HepG2 (cell line): Measurements from ENCODE around the gene CHFR. TPM values are rescaled to one million over a fixed set of nuclear protein-coding genes. Genes with fewer than 3 reads are reported as not detected.

Experiments
- ATAC-seq: fragments of 200-7000 bp; cut with Tn5 transposase; 3 replicates; pipeline ENCODE4 v1.9.1; 2020; ENCODE audit warnings: mild to moderate bottlenecking, moderate library complexity
- BruUV-seq: library from RNA; stranded (reverse); fragments of 400-500 nt; replicated peaks from 2 replicates; lab custom pipeline; 2021; lab: Mats Ljungman, UMichigan
- CTCF ChIA-PET: fragments of 300-600 bp; formaldehyde crosslinking; extraction: SDS; loops from one replicate; lab custom pipeline; 2021; ENCODE audit warnings: low total read pairs, inconsistent platforms, low intra/inter-chr PET ratio; lab: Yijun Ruan, JAX
- POLR2A ChIA-PET: fragments of 350-600 bp; sonication (Branson Sonifier 250); formaldehyde crosslinking; loops from one replicate; lab custom pipeline; 2020; ENCODE audit warnings: antibody characterized with exemption, inconsistent platforms; lab: Yijun Ruan, JAX
- DNase-seq: peaks from one replicate; pipeline ENCODE4 v3.0.0-alpha.2; 2015; ENCODE audit warnings: low spot score
- FAIRE-seq: peaks from 3 replicates; lab custom pipeline; 2011; peaks lifted over from hg19 to GRCh38; lab: Jason Lieb, UNC
- H2AFZ ChIP-seq: one replicate; pipeline ENCODE4 v1.6.1; 2011; ENCODE audit warnings: low read length, inconsistent platforms
- H3K27ac ChIP-seq: fragments of 300-600 bp; 3 replicates; pipeline ENCODE4 v1.8.0; 2011; ENCODE audit warnings: mixed run types, mild to moderate bottlenecking, mixed read lengths, low read length, inconsistent platforms; ENCODE audit not compliant: insufficient read depth; ENCODE audit errors: extremely low read length
- H3K27me3 ChIP-seq, 2 experiments: fragments of 200-600 bp in 1 of 2; 2 replicates in 1 of 2; 3 replicates in 1 of 2; pipeline versions ENCODE4 v1.6.0 to v1.8.0; 2011; ENCODE audit warnings: low read length in 2 of 2, mild to moderate bottlenecking in 2 of 2, moderate library complexity in 2 of 2, inconsistent platforms in 1 of 2; ENCODE audit not compliant: insufficient read depth in 2 of 2, control insufficient read depth in 1 of 2
- H3K36me3 ChIP-seq, 2 experiments: fragments of 200-600 bp in 1 of 2; replicated peaks in 1 of 2; 2 replicates in 1 of 2; 3 replicates in 1 of 2; pipeline versions ENCODE4 v1.5.1 to v1.8.0; 2011; ENCODE audit warnings: low read length in 2 of 2, inconsistent platforms in 1 of 2; ENCODE audit not compliant: insufficient read depth in 2 of 2, control insufficient read depth in 1 of 2
- H3K4me1 ChIP-seq: 2 replicates; pipeline ENCODE4 v1.5.1; 2012; ENCODE audit warnings: low read length, inconsistent platforms; ENCODE audit not compliant: insufficient read depth
- H3K4me2 ChIP-seq: 2 replicates; pipeline ENCODE4 v1.6.0; 2011; ENCODE audit warnings: low read depth, low read length, inconsistent platforms
- H3K4me3 ChIP-seq, 3 experiments: fragments of 200-600 bp in 1 of 3; sonication (generic), shearing (Covaris generic) in 1 of 3; replicated peaks in 1 of 3; 2 replicates each; pipeline ENCODE4 v1.5.1; 2011 to 2016; ENCODE audit warnings: low read length in 3 of 3, inconsistent platforms in 2 of 3, low read depth in 2 of 3, mild to moderate bottlenecking in 2 of 3, control low read depth in 1 of 3, mixed read lengths in 1 of 3; ENCODE audit not compliant: insufficient read depth in 1 of 3
- H3K79me2 ChIP-seq: one replicate; pipeline ENCODE4 v1.6.1; 2011; ENCODE audit warnings: low read length, inconsistent platforms; ENCODE audit not compliant: insufficient read depth
- H3K9ac ChIP-seq: 2 replicates; pipeline ENCODE4 v1.6.0; 2011; ENCODE audit warnings: mild to moderate bottlenecking, low read depth, low read length, inconsistent platforms; ENCODE audit not compliant: insufficient read depth
- H3K9me3 ChIP-seq: 2 replicates; pipeline ENCODE4 v1.5.1; 2012; ENCODE audit warnings: mild to moderate bottlenecking, low read length
- H4K20me1 ChIP-seq: 2 replicates; pipeline ENCODE4 v1.6.0; 2011; ENCODE audit warnings: inconsistent platforms, mild to moderate bottlenecking, low read length, moderate library complexity; ENCODE audit not compliant: insufficient read depth
- CREB3 ChIP-seq: sonication (generic); formaldehyde crosslinking; IDR thresholded peaks from 2 replicates; pipeline ENCODE4 v1.5.0; 2020; ENCODE audit warnings: missing genetic modification reagents
- ERF ChIP-seq: IDR thresholded peaks from 2 replicates; pipeline ENCODE4 v1.6.1; 2018; ENCODE audit warnings: missing biosample characterization, missing genetic modification reagents
- GTF3A ChIP-seq: sonication (generic); formaldehyde crosslinking; conservative IDR thresholded peaks from 2 replicates; pipeline ENCODE4 v1.4.0; 2020; ENCODE audit warnings: mild to moderate bottlenecking, missing genetic modification reagents
- KDM3A ChIP-seq: IDR thresholded peaks from 2 replicates; pipeline ENCODE4 v1.6.1; 2018; ENCODE audit warnings: low read depth, missing compliant biosample characterization
- KLF13 ChIP-seq: sonication (generic); formaldehyde crosslinking; IDR thresholded peaks from 2 replicates; pipeline ENCODE4 v1.4.0; 2020; ENCODE audit warnings: mild to moderate bottlenecking, missing genetic modification reagents
- RBAK ChIP-seq: sonication (generic); formaldehyde crosslinking; IDR thresholded peaks from 2 replicates; pipeline ENCODE4 v1.5.1; 2020; ENCODE audit warnings: mild to moderate bottlenecking, missing genetic modification reagents
- RELA ChIP-seq: sonication (generic); formaldehyde crosslinking; IDR thresholded peaks from 2 replicates; pipeline ENCODE4 v1.4.0; 2020; ENCODE audit warnings: missing genetic modification reagents
- ZNF337 ChIP-seq: sonication (generic); formaldehyde crosslinking; IDR thresholded peaks from 2 replicates; pipeline ENCODE4 v1.5.1; 2020; ENCODE audit warnings: missing genetic modification reagents, low read depth, mild to moderate bottlenecking, borderline replicate concordance
- ZNF646 ChIP-seq: sonication (generic); formaldehyde crosslinking; IDR thresholded peaks from 2 replicates; pipeline ENCODE4 v1.9.0; 2021; ENCODE audit warnings: mild to moderate bottlenecking, missing genetic modification reagents
- ZNF720 ChIP-seq: sonication (generic); formaldehyde crosslinking; IDR thresholded peaks from 2 replicates; pipeline ENCODE4 v1.4.0; 2020; ENCODE audit warnings: missing genetic modification reagents
- ZUFSP ChIP-seq: sonication (generic); formaldehyde crosslinking; IDR thresholded peaks from 2 replicates; pipeline ENCODE4 v1.9.0; 2021; ENCODE audit warnings: missing genetic modification reagents, mild to moderate bottlenecking, borderline replicate concordance
- WGBS: methylation state at CpG from one replicate; pipeline ENCODE4 v1.1.6; 2017; ENCODE audit warnings: low lambda C conversion rate; 5-methylcytosine and 5-hydroxymethylcytosine counted together
- in situ Hi-C: cut with HindIII; loops from 2 replicates; pipeline ENCODE4 v1.10.0; 2017; ENCODE audit warnings: low pct_unique_long_range_greater_than_20kb; ENCODE audit not compliant: extremely low pct_ligation_motif_present
- intact Hi-C: fragments of 100-400 bp; cut with micrococcal nuclease; formaldehyde crosslinking; loops from one replicate; pipeline ENCODE4 v1.10.0; 2022; ENCODE audit not compliant: unreplicated experiment
- polyA plus RNA-seq, 8 experiments: library from polyadenylated mRNA; depleted of rRNA in 3 of 8; stranded (reverse) in 7 of 8; unstranded in 1 of 8; fragments of >200 nt; fragmentation: Illumina TruSeq in 4 of 8; extraction: Trizol in 4 of 8; gene quantifications; 2 replicates each; pipeline versions ENCODE4 v1.2.1 to v1.2.3, GENCODE V29; 2011 to 2016; ENCODE audit warnings: low read depth in 4 of 8, missing spikeins in 1 of 8, mixed read lengths in 1 of 8; ENCODE audit not compliant: insufficient read depth in 1 of 8
- total RNA-seq, 5 experiments: library from RNA; depleted of rRNA; stranded (reverse); fragments of >200 nt; fragmentation: Illumina TruSeq; extraction: Trizol; gene quantifications; 2 replicates each; pipeline ENCODE4 v1.2.3, GENCODE V29; 2016; ENCODE audit warnings: low read depth in 1 of 5
- TF ChIP-seq, protein P1 (sequence below): sonication (generic); formaldehyde crosslinking; IDR thresholded peaks from 2 replicates; pipeline ENCODE4 v1.4.0; 2020; ENCODE audit warnings: missing genetic modification reagents

CHFR gene
- total and polyA plus RNA-seq, 2 of the 13 experiments (the other 11 are each of a cell fraction or from before 2014, with no cell fraction given) = 21.4 to 21.5 TPM

GRCh38 chr12:132813443-132813842, 74.0 kb downstream of the CHFR start (continued):
- TF ChIP-seq ZNF646 (CRISPR knock-in tag) (no peak), RBAK (CRISPR knock-in tag) (no peak)
- TF ChIP-seq, all 625 proteins: peak for 0

DNA sequence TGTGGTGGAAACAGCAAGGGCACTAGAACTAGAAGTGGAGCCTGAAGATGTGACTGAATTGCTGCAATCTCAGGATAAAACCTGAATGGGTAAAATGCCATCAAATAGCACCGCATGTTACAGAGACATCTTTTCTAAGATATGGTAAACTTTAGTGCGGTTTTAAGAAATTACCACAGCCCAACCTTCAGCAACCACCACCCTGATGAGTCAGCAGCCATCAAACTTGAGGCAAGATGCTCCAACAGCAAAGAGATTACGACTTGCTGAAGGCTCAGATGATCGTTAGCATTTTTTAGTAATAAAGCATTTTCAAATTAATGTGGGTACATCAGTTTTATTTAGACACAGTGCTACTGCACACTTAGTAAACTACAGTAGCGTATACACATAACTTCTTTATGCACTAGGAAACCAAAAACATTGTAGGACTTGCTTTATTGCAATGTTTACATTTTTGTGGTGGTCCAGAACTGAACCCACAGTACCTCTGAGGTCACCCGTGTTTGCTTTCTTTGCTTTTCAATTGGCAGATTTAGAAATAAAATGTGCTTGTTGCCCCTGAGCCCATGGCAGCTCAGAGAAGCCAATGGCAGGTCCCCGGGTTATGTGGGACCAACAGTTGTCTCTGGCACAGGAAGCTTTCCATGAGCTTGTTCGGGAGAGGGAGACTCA, 74.6 kb downstream of the CHFR start:
- no peak overlapping the region for H3K27ac ChIP-seq
- TF ChIP-seq KLF13 (no peak), ZNF720 (no peak), RELA (CRISPR knock-in tag) (no peak), CREB3 (no peak), KDM3A (CRISPR knock-in tag) (no peak), ZNF337 (CRISPR knock-in tag) (no peak), ZUFSP (no peak), ERF (CRISPR knock-in tag) (no peak), GTF3A (CRISPR knock-in tag) (no peak)
- TF ChIP-seq, protein P1, sequence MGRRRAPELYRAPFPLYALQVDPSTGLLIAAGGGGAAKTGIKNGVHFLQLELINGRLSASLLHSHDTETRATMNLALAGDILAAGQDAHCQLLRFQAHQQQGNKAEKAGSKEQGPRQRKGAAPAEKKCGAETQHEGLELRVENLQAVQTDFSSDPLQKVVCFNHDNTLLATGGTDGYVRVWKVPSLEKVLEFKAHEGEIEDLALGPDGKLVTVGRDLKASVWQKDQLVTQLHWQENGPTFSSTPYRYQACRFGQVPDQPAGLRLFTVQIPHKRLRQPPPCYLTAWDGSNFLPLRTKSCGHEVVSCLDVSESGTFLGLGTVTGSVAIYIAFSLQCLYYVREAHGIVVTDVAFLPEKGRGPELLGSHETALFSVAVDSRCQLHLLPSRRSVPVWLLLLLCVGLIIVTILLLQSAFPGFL (CRISPR knock-in tag) = no peak
- TF ChIP-seq, all 625 proteins: peak for 0
- FAIRE-seq (no peak), DNase-seq (no peak), ATAC-seq (no peak)
- 96% methylated on average over 8 of the region's 8 CpGs for WGBS
- no peaks in the 10 kb centered on the region for H3K9me3 ChIP-seq
- ChIA-PET CTCF (no interaction called here), POLR2A (no interaction called here)
- BruUV-seq = TSS peak; percentile 13
- H3K27me3 ChIP-seq = no peaks in the 10 kb centered on the region
- H3K4me3 ChIP-seq = no peak overlapping the region
- H3K9ac ChIP-seq = no peak overlapping the region
- H3K36me3 ChIP-seq = peaks cover 23 to 55% of the 10 kb centered on the region in 2 experiments
- peaks cover 2% of the 10 kb centered on the region for H3K79me2 ChIP-seq
- in situ Hi-C loops = no loop called here
- H3K4me1 ChIP-seq = no peaks in the 10 kb centered on the region
- H2AFZ ChIP-seq = no peak overlapping the region
- 0 out of 2 replicates have a peak, but pooled peaks cover 3% of the 10 kb centered on the region for H4K20me1 ChIP-seq
- intact Hi-C loops = no loop called here
- H3K4me2 ChIP-seq = no peak overlapping the region
